ENCODE results near the gene MCM9. TPM values are rescaled to one million over a fixed set of nuclear protein-coding genes. Genes with fewer than 3 reads are reported as not detected.

MCM9 gene
- total RNA-seq, result 16.9 and 17.4 TPM in 2 replicates

DNA sequence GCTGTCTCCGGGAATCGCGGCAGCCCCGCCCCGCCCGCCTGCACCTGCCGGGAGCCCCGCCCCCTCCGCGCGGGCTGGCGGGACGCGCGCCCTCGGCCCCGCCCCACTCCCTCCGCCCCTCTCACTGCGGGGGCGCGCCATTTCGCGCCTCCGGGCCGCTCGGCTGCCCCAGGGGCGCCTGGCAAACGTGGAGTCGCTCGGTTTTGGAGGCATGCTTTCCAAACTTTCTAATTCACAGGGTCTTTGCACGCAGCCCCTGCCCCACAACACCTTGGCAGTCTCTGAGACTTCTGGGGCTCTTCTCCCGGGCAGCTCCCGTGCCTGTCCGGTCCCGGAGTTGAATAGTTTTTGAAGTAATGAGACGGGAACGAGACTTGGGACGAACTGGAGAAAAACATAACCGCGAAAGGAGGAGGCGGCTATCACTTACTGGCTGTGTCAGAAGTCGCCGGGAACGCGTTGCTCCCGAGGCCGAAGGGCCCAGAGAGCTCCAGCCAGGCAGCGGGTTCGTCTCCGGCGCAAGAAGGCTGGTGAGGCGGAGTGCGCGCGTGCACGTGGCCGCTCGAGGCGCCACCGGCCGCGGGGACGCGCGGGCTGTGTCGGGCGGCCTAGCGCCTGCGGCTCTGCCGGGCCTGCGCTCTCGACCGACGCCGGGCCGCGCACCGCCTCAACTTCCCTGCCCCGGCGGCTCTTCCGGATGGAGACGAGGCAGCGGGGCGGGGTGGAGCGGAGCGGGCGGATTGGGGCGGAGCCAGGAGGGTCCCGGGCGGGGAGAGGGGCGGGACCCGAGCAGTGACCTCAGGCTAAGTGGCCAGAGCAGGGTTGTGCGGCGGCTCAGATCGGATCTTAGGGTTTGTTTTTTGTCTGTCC is at the start of gene MCM9:
Gene MCM9 (minus strand): TSS at position 699 of the 870 bp plus-strand sequence. CDS start 3,436 bp downstream, outside the sequence.

DNA sequence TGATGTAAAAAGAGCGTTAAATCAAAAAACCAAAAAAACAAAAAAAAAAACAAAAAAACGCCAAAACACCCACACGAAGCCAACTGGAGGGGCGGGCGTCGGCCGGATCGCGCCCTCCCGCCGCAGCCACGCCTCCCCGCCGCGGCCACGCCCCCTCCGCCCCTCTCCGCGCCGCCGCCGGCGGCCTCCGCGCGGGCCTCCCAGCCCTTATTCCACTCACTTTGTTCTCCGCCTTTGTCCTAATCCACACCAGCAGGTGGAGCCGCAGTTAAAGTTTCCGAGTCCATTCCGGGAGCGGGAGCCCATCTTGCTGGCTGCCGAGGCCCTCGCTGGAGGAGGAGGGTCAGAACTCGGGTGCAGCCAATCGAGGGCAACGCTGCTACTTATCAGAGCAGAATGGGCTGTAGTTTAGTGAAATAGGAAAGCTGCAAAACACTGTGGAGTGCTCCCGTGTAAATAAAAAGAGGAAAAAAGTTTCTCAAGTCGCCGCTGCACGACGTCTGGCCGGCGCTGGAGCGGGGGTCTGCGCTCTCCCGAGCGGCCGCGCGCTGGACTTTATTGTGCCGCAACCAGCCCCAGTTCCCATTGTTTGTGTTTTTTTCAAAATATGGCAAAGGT is 41.0 kb downstream of the MCM9 start, which contains the start of gene ASF1A:
Gene ASF1A (plus strand): TSS at position 346 of the 618 bp plus-strand sequence. CDS start 262 bp downstream, at position 608.

Other genes starting within 250 kb of the MCM9 start
- 10.3 and 10.7 TPM in 2 replicates for gene ASF1A, start 41.0 kb downstream of the MCM9 start, total RNA-seq
- gene FAM184A, start 143.5 kb upstream of the MCM9 start, total RNA-seq, result 0.32 and 0.36 TPM in 2 replicates

All from hair follicle dermal papilla cell (primary cell).